Activated B cell treated with CpG ODN at 0.5 μM for 24 hours (primary cell): ENCODE data around the gene PADI1. TPM values are rescaled to one million over a fixed set of nuclear protein-coding genes. Genes with fewer than 3 reads are reported as not detected.

Experiments
- ATAC-seq: fragments of 200-7000 bp; cut with Tn5 transposase; one replicate; pipeline ENCODE4 v1.10.0; 2021; ENCODE audit warnings: low read depth, mild to moderate bottlenecking, moderate library complexity
- CTCF ChIA-PET: fragments of 350-600 bp; sonication (Branson Sonifier 250); formaldehyde crosslinking; loops from one replicate; lab custom pipeline; 2021; ENCODE audit warnings: antibody characterized with exemption; lab: Charles Lee
- POLR2A ChIA-PET: fragments of 350-600 bp; sonication (Branson Sonifier 250); formaldehyde crosslinking; loops from one replicate; lab custom pipeline; 2021; ENCODE audit warnings: antibody characterized with exemption; lab: Charles Lee
- DNase-seq: peaks from one replicate; pipeline ENCODE4 v3.0.0; 2022
- H3K27ac Mint-ChIP-seq: one replicate; pipeline ENCODE4 v1.8.0; 2020; ENCODE audit warnings: mixed read lengths
- H3K27me3 Mint-ChIP-seq: one replicate; pipeline ENCODE4 v1.8.0; 2021; ENCODE audit warnings: mixed read lengths
- H3K36me3 Mint-ChIP-seq: one replicate; pipeline ENCODE4 v1.8.0; 2021; ENCODE audit warnings: low read depth, mixed read lengths
- H3K4me1 Mint-ChIP-seq: one replicate; pipeline ENCODE4 v1.8.0; 2021; ENCODE audit warnings: mixed read lengths
- H3K4me3 Mint-ChIP-seq: one replicate; pipeline ENCODE4 v1.8.0; 2020; ENCODE audit warnings: mild to moderate bottlenecking, mixed read lengths
- H3K9me3 Mint-ChIP-seq: one replicate; pipeline ENCODE4 v1.8.0; 2020; ENCODE audit warnings: mixed read lengths
- CTCF ChIP-seq: fragments of 200-600 bp; IDR thresholded peaks from one replicate; pipeline ENCODE4 v1.8.0; 2022; ENCODE audit warnings: antibody characterized with exemption, mild to moderate bottlenecking
- intact Hi-C: fragments of 100-400 bp; cut with micrococcal nuclease; formaldehyde crosslinking; loops from one replicate; pipeline ENCODE4 v1.15.1; 2024
- total RNA-seq: library from RNA; stranded (reverse); gene quantifications from 2 replicates; pipeline ENCODE4 v1.2.3, GENCODE V29; 2022

The PADI1 gene
- total RNA-seq, 1 donor from 2014 or later = not detected

GRCh38 chr1:17233675-17234320 lies 28.9 kb downstream of the PADI1 start:
- Mint-ChIP-seq H3K9me3 (no peaks in the 10 kb centered on the region), H3K27me3 (no peaks in the 10 kb centered on the region), H3K4me1 (peaks cover 24% of the 10 kb centered on the region), H3K36me3 (no peaks in the 10 kb centered on the region), H3K27ac (peak overlapping the region; percentile 8), H3K4me3 (no peak overlapping the region)
- ChIA-PET POLR2A (interaction anchor here (1.1 to 1.8 kb wide), 3 partner anchors 26 to 107 kb away, joined by 3 to 8 read pairs (median 6); no protein-coding TSS in a partner anchor), CTCF (interaction anchor here (0.9 to 9.4 kb wide), 2 partner anchors 27 to 108 kb away, joined by 3 to 206 read pairs; no protein-coding TSS in a partner anchor)
- intact Hi-C loops = loop anchor here (10.0 kb wide), 1 partner anchor 171 kb away; no protein-coding TSS in a partner anchor
- no peak for DNase-seq
- TF ChIP-seq CTCF = no peak
- ATAC-seq = peak; percentile 80

- Mint-ChIP-seq H3K4me3 (no peak overlapping the region), H3K27ac (no peak overlapping the region), H3K4me1 (peaks cover 24% of the 10 kb centered on the region), H3K36me3 (no peaks in the 10 kb centered on the region), H3K9me3 (no peaks in the 10 kb centered on the region), H3K27me3 (no peaks in the 10 kb centered on the region)
- intact Hi-C loops = loop anchor here (10.0 kb wide), 1 partner anchor 170 kb away; no protein-coding TSS in a partner anchor
- CTCF ChIA-PET = interaction anchor here (0.9 to 9.4 kb wide), 2 partner anchors 27 to 108 kb away, joined by 3 to 206 read pairs; no protein-coding TSS in a partner anchor
- no peak for TF ChIP-seq CTCF
- DNase-seq = no peak
- POLR2A ChIA-PET = interaction anchor here (1.7 to 1.8 kb wide), 2 partner anchors 27 to 108 kb away, joined by 6 to 8 read pairs; no protein-coding TSS in a partner anchor
- ATAC-seq = no peak
These were observed 29.5 kb downstream of the PADI1 start for GRCh38 chr1:17234405-17234804.

- POLR2A ChIA-PET = interaction anchor here (0.6 to 3.3 kb wide), 4 partner anchors 23 to 115 kb away, joined by 3 to 21 read pairs (median 5); no protein-coding TSS in a partner anchor
- no peak overlapping the region for H3K4me3 Mint-ChIP-seq
- intact Hi-C loops = loop anchor here (10.0 kb wide), 1 partner anchor 169 kb away; no protein-coding TSS in a partner anchor
- CTCF ChIA-PET = interaction anchor here (9.4 kb wide), 1 partner anchor 109 kb away, joined by 206 read pairs; no protein-coding TSS in a partner anchor
- H3K4me1 Mint-ChIP-seq = peaks cover 24% of the 10 kb centered on the region
- H3K36me3 Mint-ChIP-seq = no peaks in the 10 kb centered on the region
- no peak for DNase-seq
- no peak for TF ChIP-seq CTCF
- no peaks in the 10 kb centered on the region for H3K9me3 Mint-ChIP-seq
- H3K27me3 Mint-ChIP-seq = no peaks in the 10 kb centered on the region
- H3K27ac Mint-ChIP-seq = no peak overlapping the region
- ATAC-seq = no peak
These were observed 30.4 kb downstream of the PADI1 start for GRCh38 chr1:17235135-17235885.

GRCh38 chr1:17236779-17237560 lies 32.0 kb downstream of the PADI1 start:
- CTCF ChIA-PET = interaction anchor here (0.6 to 9.4 kb wide), 10 partner anchors 8 to 201 kb away, joined by 3 to 206 read pairs (median 4); no protein-coding TSS in a partner anchor
- no peaks in the 10 kb centered on the region for H3K27me3 Mint-ChIP-seq
- DNase-seq = peak; percentile 80

More at GRCh38 chr1:17236779-17237560, 32.0 kb downstream of the PADI1 start:
- POLR2A ChIA-PET = interaction anchor here (0.6 to 3.3 kb wide), 2 partner anchors 111 to 203 kb away, joined by 3 to 21 read pairs; partner anchors contain the start of gene RCC2
- Mint-ChIP-seq H3K4me3 (no peak overlapping the region), H3K27ac (no peak overlapping the region), H3K36me3 (no peaks in the 10 kb centered on the region), H3K9me3 (no peaks in the 10 kb centered on the region), H3K4me1 (peaks cover 21% of the 10 kb centered on the region)
- TF ChIP-seq CTCF = peak; percentile 47
- peak; percentile 70 for ATAC-seq
- intact Hi-C loops = loop anchor here (1.0 to 10.0 kb wide), 6 partner anchors 96 to 286 kb away; no protein-coding TSS in a partner anchor
